Cardiac ventricle fibroblast (primary cell): ENCODE results near the gene ZNHIT1. TPM values are rescaled to one million over a fixed set of nuclear protein-coding genes. Genes with fewer than 3 reads are reported as not detected.

Source experiments
- total RNA-seq: library from RNA; depleted of rRNA; stranded (reverse); fragments of >200 nt; gene quantifications from 2 replicates; pipeline ENCODE4 v1.2.3, GENCODE V29; 2015

Gene ZNHIT1
- 111 and 124 TPM in 2 replicates for total RNA-seq

GRCh38 chr7:101217388-101218235 is at the start of gene ZNHIT1, which contains the start of gene PLOD3:
TSS of gene ZNHIT1 (plus strand) at chr7:101218165. CDS start at chr7:101218196, 31 bp downstream.
TSS of gene PLOD3 (minus strand) at chr7:101217581. CDS start at chr7:101217274, 307 bp downstream.

GRCh38 chr7:101180130-101180755 is 37.7 kb upstream of the ZNHIT1 start, which contains the start of gene NAT16:
TSS of gene NAT16 (minus strand) at chr7:101180293. CDS start at chr7:101174807, 5,486 bp downstream.

GRCh38 chr7:101200862-101201599 is 16.9 kb upstream of the ZNHIT1 start, which contains the start of gene MOGAT3:
TSS of gene MOGAT3 (minus strand) at chr7:101201036. CDS start at chr7:101200854, 182 bp downstream.

GRCh38 chr7:101237206-101238067 is 19.5 kb downstream of the ZNHIT1 start, which contains the start of gene CLDN15:
TSS of gene CLDN15 (minus strand) at chr7:101237802. CDS start at chr7:101237581, 221 bp downstream.

GRCh38 chr7:101244375-101245146 is 26.6 kb downstream of the ZNHIT1 start, which contains the start of gene FIS1:
TSS of gene FIS1 (minus strand) at chr7:101245081. CDS start at chr7:101245004, 77 bp downstream.

Other genes with a start within 250 kb of the ZNHIT1 start
- gene MUC12, start 248.6 kb upstream of the ZNHIT1 start, total RNA-seq = 0.54 TPM in 1 of 2 replicates, not detected in the other
- gene MUC17, start 198.1 kb upstream of the ZNHIT1 start, total RNA-seq = not detected in 2 replicates
- gene TRIM56, start 132.7 kb upstream of the ZNHIT1 start, total RNA-seq = 12.6 and 13.3 TPM in 2 replicates
- gene SERPINE1, start 91.1 kb upstream of the ZNHIT1 start, total RNA-seq = 408 and 426 TPM in 2 replicates
- 70.8 and 76.5 TPM in 2 replicates for gene AP1S1, start 63.7 kb upstream of the ZNHIT1 start, total RNA-seq
- gene VGF, start 52.6 kb upstream of the ZNHIT1 start, total RNA-seq = not detected in 2 replicates
- not detected in 2 replicates for gene NAT16, start 37.9 kb upstream of the ZNHIT1 start, total RNA-seq
- gene MOGAT3, start 17.1 kb upstream of the ZNHIT1 start, total RNA-seq = not detected in 2 replicates
- 53.9 and 58.8 TPM in 2 replicates for gene PLOD3, start 584 bp upstream of the ZNHIT1 start, total RNA-seq
- 4.4 TPM in 2 replicates for gene CLDN15, start 19.6 kb downstream of the ZNHIT1 start, total RNA-seq
- 178 and 185 TPM in 2 replicates for gene FIS1, start 26.9 kb downstream of the ZNHIT1 start, total RNA-seq
- gene IFT22, start 103.6 kb downstream of the ZNHIT1 start, total RNA-seq = 25.0 and 27.6 TPM in 2 replicates
- not detected in 2 replicates for gene COL26A1, start 144.7 kb downstream of the ZNHIT1 start, total RNA-seq